Subcutaneous adipose tissue (tissue), 4 donors: ENCODE measurements around the gene NEURL3. TPM values are rescaled to one million over a fixed set of nuclear protein-coding genes. Genes with fewer than 3 reads are reported as not detected.

Source experiments
- CTCF ChIP-seq: fragments of 450-650 bp; IDR thresholded peaks from one replicate; pipeline ENCODE4 v1.5.1; 2016; ENCODE audit warnings: low read depth, mild to moderate bottlenecking, control low read depth, antibody characterized with exemption, moderate library complexity
- total RNA-seq, 4 donors: library from RNA; depleted of rRNA; stranded (reverse); fragments of >200 nt; gene quantifications; one replicate each; pipeline ENCODE4 v1.1.0, GENCODE V29; 2016

NEURL3 gene
- total RNA-seq, 4 donors from 2014 or later, result 3.6 TPM; not detected in 3

DNA sequence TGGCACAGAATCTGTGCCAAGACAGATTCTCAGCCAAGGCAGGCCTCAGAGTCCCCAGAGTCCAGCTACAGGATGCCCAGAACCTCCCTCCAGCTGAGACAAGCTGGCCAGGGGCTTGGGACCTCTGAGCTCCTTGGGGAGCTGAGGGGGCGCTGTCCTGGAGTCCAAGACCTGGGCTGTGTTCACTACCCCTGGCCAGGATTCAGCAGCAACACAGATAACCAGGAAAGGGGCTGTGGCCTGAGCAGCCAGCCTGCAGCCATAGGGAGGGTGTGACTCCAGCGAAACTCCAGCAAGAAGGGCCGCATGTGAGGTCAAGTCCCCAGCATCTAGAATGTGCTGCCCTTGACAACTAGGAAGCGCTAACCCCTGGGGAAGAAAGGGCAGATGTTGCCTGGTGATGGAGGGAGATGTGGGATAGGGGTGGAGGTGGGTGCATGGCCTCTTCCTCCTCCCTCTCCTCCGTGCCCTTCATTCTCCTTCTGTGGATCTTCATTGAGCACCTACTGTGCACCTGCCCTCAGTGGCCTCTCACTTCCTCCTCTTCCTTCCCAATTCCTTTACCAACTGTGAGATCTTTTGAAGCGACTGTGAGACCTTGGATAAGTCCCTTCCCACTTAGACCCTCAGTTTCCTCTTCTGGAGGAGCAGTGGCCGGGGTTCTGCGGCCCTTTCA lies 23.7 kb upstream of the NEURL3 start:
- TF ChIP-seq CTCF, result no peak

DNA sequence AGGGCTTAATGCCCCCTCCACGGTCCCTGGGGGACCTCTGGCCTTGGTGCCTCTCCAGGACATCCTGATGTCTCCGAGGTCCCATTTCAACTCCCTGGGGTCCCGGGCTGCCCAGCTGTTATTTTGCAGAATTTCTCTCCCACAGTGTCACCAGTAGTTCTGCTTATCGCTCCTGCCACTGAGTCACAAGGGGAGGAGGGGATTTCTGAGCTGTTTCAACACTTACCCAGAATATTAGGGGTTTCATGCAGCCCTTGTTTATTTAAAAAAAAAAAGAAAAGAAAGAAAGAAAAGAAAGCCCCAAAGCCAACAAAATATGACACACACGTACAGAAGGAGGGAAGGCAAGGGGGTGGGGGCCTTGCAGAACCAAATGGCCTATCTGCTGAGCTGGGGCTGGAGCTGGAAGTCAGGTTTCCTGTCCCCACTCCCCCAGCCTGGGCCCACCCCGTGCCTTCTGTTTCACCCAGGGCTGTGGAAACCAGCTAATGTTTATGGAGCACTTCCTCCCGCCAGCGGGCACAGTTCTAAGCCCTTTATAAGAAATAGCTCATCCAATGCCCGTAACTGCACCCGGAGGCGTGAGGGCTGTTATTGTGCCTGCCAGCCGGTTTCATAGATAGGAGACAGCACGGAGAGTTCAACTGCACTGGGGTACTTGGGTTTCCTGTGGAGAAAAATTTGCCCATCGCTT lies 23.0 kb upstream of the NEURL3 start:
- TF ChIP-seq CTCF, result no peak

DNA sequence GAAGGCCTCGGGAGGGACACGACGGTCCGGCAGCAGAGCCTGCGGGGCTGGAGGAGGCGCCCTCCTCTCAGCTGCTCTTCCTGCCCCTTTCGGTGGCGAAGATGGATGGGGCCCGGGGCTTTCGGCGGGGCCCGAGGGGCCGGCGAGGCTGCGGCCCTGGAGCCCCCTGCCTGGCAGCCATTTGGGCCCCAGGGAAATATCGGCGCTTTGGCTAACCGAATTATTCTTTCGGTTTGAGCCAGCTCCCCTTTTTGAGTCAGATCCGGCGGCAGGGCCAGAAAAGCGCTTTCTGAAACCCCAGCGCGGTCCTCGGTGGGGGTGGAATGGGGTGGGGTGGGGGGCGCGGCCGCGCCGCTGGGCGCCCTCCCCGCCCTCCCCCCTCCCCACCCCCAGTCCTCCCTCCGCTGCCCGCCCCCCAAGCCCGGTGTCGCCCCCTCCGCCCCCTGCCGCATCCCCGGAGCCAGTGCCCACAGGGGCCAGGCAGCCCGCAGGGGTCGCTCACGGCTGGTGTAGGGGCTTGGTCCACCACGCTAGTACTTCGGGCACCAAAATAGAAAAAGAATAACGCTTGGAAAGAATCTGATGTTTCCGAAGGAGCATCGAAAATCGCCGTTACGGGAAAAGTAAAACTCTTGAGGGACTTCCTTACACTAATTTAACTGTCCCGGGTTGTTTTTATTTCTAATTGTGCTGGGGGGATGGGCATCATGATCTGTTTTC lies 22.3 kb upstream of the NEURL3 start:
- TF ChIP-seq CTCF, result no peak

- TF ChIP-seq CTCF, result no peak
Measured at GRCh38 chr2:96526615-96527285, 21.6 kb upstream of the NEURL3 start.

- TF ChIP-seq CTCF, result no peak
Measured at GRCh38 chr2:96526101-96526591, 21.0 kb upstream of the NEURL3 start.

DNA sequence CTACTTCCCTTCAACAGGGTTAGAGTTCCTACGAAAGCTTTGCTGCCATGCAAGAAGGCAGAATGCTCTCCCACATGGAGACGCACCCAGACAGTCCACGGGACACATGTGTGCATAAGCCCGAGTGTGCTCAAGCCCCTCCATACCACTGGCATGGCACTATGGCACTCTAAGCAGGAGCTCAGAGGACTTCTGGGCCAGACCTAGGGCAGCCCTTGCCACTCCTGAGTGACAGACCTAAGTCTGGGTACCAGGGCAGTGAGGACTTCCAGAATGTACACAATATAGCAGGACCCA lies 20.0 kb upstream of the NEURL3 start:
- TF ChIP-seq CTCF, result no peak
